Tibial nerve (tissue), 3 donors: ENCODE results near the gene SIMC1.
"Not testable (repeated sequence)": the region's sequence is repeated elsewhere in the genome, so short reads cannot be mapped to it uniquely, and the experiment has no call there.

Experiments used
- POLR2A ChIP-seq, 2 donors: fragments of 450-650 bp; IDR thresholded peaks; one replicate each; pipeline ENCODE4 v1.6.1; 2017; ENCODE audit warnings: antibody characterized with exemption in 2 of 2, mild to moderate bottlenecking in 2 of 2, moderate library complexity in 2 of 2
- TF ChIP-seq, protein P1 (sequence below), 5 experiments: fragments of 200-600 bp in 3 of 5; fragments of 450-650 bp in 2 of 5; sonication (generic) in 3 of 5; IDR thresholded peaks; one replicate each; pipeline ENCODE4 v1.5.1; 2016 to 2019; ENCODE audit warnings: antibody characterized with exemption in 5 of 5, mild to moderate bottlenecking in 3 of 5, moderate library complexity in 2 of 5

DNA sequence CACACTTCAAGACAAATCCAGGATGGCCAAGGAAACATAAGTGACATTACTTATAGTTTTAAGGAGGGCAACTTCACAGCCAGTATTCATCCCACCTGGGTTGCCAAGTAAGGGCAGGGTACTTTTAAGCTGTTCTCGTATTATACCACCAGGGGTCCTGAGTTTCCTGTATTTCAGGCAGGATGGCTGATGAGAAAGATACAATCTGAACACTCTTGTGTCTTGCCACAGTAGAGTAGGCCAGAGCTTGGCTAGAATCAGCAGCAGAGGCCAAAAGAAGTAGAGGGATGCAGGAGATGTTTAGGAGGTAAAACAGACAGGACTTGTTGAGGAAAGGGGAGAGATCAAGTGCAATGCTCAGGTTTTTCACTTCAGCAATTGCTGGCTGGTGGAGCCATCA is 3.1 kb upstream of the SIMC1 start:
- TF ChIP-seq POLR2A (IDR thresholded peaks at IDR 0.05), result not testable (repeated sequence)
- TF ChIP-seq, protein P1, sequence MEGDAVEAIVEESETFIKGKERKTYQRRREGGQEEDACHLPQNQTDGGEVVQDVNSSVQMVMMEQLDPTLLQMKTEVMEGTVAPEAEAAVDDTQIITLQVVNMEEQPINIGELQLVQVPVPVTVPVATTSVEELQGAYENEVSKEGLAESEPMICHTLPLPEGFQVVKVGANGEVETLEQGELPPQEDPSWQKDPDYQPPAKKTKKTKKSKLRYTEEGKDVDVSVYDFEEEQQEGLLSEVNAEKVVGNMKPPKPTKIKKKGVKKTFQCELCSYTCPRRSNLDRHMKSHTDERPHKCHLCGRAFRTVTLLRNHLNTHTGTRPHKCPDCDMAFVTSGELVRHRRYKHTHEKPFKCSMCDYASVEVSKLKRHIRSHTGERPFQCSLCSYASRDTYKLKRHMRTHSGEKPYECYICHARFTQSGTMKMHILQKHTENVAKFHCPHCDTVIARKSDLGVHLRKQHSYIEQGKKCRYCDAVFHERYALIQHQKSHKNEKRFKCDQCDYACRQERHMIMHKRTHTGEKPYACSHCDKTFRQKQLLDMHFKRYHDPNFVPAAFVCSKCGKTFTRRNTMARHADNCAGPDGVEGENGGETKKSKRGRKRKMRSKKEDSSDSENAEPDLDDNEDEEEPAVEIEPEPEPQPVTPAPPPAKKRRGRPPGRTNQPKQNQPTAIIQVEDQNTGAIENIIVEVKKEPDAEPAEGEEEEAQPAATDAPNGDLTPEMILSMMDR (IDR thresholded peaks at IDR 0.05), result peak in 3 of 5 experiments; percentile 14 to 18 (median 14)
